HepG2 (cell line): ENCODE results near the gene SLC22A23. TPM values are rescaled to one million over a fixed set of nuclear protein-coding genes. Genes with fewer than 3 reads are reported as not detected.

ENCODE experiments used
- AHDC1 ChIP-seq: sonication (generic); formaldehyde crosslinking; IDR thresholded peaks from 2 replicates; pipeline ENCODE4 v1.5.1; 2020; ENCODE audit warnings: mild to moderate bottlenecking, missing genetic modification reagents, borderline replicate concordance
- GFI1 ChIP-seq: sonication (generic); formaldehyde crosslinking; IDR thresholded peaks from 2 replicates; pipeline ENCODE4 v1.5.0; 2020; ENCODE audit warnings: missing genetic modification reagents, mild to moderate bottlenecking, borderline replicate concordance
- KDM6A ChIP-seq: IDR thresholded peaks from 2 replicates; pipeline ENCODE4 v1.6.1; 2016; ENCODE audit warnings: low read depth
- KMT2B ChIP-seq: IDR thresholded peaks from 2 replicates; pipeline ENCODE4 v1.6.1; 2016; ENCODE audit warnings: missing genetic modification reagents, missing compliant biosample characterization
- MAFK ChIP-seq, 2 experiments: IDR thresholded peaks in 1 of 2; conservative IDR thresholded peaks in 1 of 2; 2 replicates each; pipeline ENCODE4 v1.6.1; 2011; ENCODE audit warnings: improper control_type of control experiment in 2 of 2, low read length in 2 of 2
- NFE2L1 ChIP-seq: sonication (generic); formaldehyde crosslinking; IDR thresholded peaks from 2 replicates; pipeline ENCODE4 v1.4.0; 2020; ENCODE audit warnings: missing genetic modification reagents, mild to moderate bottlenecking, borderline replicate concordance
- PAX8 ChIP-seq: sonication (generic); formaldehyde crosslinking; IDR thresholded peaks from 2 replicates; pipeline ENCODE4 v1.8.0; 2022; ENCODE audit warnings: mild to moderate bottlenecking, missing genetic modification reagents, borderline replicate concordance
- PHF5A ChIP-seq: IDR thresholded peaks from one replicate; pipeline ENCODE4 v1.6.1; 2018; ENCODE audit warnings: low read depth, missing genetic modification reagents; ENCODE audit not compliant: unreplicated experiment
- PRDM10 ChIP-seq: sonication (generic); formaldehyde crosslinking; IDR thresholded peaks from 2 replicates; pipeline ENCODE4 v1.4.0; 2020; ENCODE audit warnings: low read depth, missing genetic modification reagents
- SIN3A ChIP-seq: IDR thresholded peaks from 2 replicates; pipeline ENCODE4 v1.6.1; 2011; ENCODE audit warnings: low read depth, mild to moderate bottlenecking, control low read depth, low read length, borderline replicate concordance
- SKI ChIP-seq: fragments of 450-650 bp; IDR thresholded peaks from one replicate; pipeline ENCODE4 v1.6.1; 2018; ENCODE audit warnings: mild to moderate bottlenecking; ENCODE audit not compliant: partially characterized antibody
- SP5 ChIP-seq: IDR thresholded peaks from 2 replicates; pipeline ENCODE4 v1.6.1; 2016; ENCODE audit warnings: low read depth, borderline replicate concordance
- ZBTB7B ChIP-seq: sonication (generic); formaldehyde crosslinking; IDR thresholded peaks from 2 replicates; pipeline ENCODE4 v1.4.0; 2020; ENCODE audit warnings: missing genetic modification reagents
- ZNF224 ChIP-seq: sonication (generic); formaldehyde crosslinking; IDR thresholded peaks from 2 replicates; pipeline ENCODE4 v1.5.0; 2020; ENCODE audit warnings: mild to moderate bottlenecking, missing genetic modification reagents
- ZNF230 ChIP-seq: sonication (generic); formaldehyde crosslinking; IDR thresholded peaks from 2 replicates; pipeline ENCODE4 v1.4.0; 2020; ENCODE audit warnings: mild to moderate bottlenecking, missing genetic modification reagents
- ZNF747 ChIP-seq: sonication (generic); formaldehyde crosslinking; IDR thresholded peaks from 2 replicates; pipeline ENCODE4 v1.8.1; 2023; ENCODE audit warnings: missing genetic modification reagents, mild to moderate bottlenecking, borderline replicate concordance
- ZNF766 ChIP-seq: sonication (generic); formaldehyde crosslinking; IDR thresholded peaks from 2 replicates; pipeline ENCODE4 v1.5.0; 2020; ENCODE audit warnings: missing genetic modification reagents, borderline replicate concordance
- polyA plus RNA-seq, 8 experiments: library from polyadenylated mRNA; depleted of rRNA in 3 of 8; stranded (reverse) in 7 of 8; unstranded in 1 of 8; fragments of >200 nt; fragmentation: Illumina TruSeq in 4 of 8; extraction: Trizol in 4 of 8; gene quantifications; 2 replicates each; pipeline versions ENCODE4 v1.2.1 to v1.2.3, GENCODE V29; 2011 to 2016; ENCODE audit warnings: low read depth in 4 of 8, missing spikeins in 1 of 8, mixed read lengths in 1 of 8; ENCODE audit not compliant: insufficient read depth in 1 of 8
- total RNA-seq, 5 experiments: library from RNA; depleted of rRNA; stranded (reverse); fragments of >200 nt; fragmentation: Illumina TruSeq; extraction: Trizol; gene quantifications; 2 replicates each; pipeline ENCODE4 v1.2.3, GENCODE V29; 2016; ENCODE audit warnings: low read depth in 1 of 5
- TF ChIP-seq, protein P1 (sequence below): IDR thresholded peaks from 2 replicates; pipeline ENCODE4 v1.6.1; 2016; ENCODE audit warnings: low read depth, control low read depth

SLC22A23 gene
- total and polyA plus RNA-seq, 2 of the 13 experiments (the other 11 are each of a cell fraction or from before 2014, with no cell fraction given): 11.8 to 17.5 TPM

DNA sequence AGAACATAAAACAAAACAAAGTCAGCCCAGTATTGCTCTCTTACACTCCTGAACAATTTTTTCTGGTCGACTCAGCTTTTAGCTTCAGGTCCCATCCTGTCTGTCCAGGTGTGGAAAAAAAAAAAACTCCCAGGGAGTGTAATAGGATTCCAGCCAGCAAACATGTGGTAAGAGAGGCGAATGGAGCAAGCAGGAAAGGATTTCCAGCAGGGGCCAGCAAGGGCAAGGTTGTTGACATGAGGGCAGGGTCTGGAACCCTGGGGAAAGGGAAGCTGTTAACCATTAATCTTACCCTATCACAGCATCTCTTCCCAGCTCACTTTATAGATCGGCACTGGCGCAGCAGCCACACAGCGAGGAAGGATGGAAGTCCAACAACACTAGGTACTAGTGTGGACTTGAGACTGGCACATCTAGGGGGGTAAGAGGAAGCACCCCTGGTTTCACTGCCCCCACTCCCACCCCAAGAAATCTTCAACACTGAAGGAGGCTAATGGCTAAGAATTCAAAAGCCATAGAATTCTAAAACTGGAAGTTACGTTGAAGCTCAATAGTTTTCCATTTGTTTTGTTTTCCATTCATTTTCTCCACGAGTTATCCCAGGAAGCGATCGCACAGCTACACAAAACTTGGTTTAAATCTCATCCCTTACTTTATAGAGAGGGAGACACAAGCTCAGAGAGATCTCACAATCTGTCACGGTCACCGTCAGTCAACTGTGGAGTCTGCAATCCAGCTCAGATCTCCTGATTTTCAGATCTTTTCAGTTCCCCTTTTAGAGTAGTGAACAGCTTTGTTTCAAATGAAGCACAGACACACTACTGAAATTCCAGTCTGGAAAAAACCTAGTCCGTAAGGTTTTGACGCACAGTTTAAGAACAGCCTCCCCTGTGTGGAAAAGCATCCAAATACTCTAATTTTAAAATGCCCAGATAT lies 53.3 kb downstream of the SLC22A23 start (continued):
- peak; percentile 92; the same call in 1 of the 2 replicates for TF ChIP-seq ZNF747
- TF ChIP-seq PHF5A (CRISPR knock-in tag): peak; percentile 88
- no peak for TF ChIP-seq NFE2L1 (CRISPR knock-in tag)
- TF ChIP-seq ZNF766: peak; percentile 81; the same call in 1 of the 2 replicates
- peak; percentile 92 for TF ChIP-seq SKI
- TF ChIP-seq SP5 (CRISPR knock-in tag): peak; percentile 97
- peak; percentile 97 for TF ChIP-seq KDM6A (CRISPR knock-in tag)
- TF ChIP-seq ZBTB7B (CRISPR knock-in tag): peak; percentile 95
- TF ChIP-seq SIN3A: peak; percentile 85; the same call in 1 of the 2 replicates
- peak; percentile 87 for TF ChIP-seq ZNF224
- peak; percentile 99 for TF ChIP-seq AHDC1 (CRISPR knock-in tag)
- TF ChIP-seq GFI1 (CRISPR knock-in tag): peak; percentile 94
- TF ChIP-seq, protein P1, sequence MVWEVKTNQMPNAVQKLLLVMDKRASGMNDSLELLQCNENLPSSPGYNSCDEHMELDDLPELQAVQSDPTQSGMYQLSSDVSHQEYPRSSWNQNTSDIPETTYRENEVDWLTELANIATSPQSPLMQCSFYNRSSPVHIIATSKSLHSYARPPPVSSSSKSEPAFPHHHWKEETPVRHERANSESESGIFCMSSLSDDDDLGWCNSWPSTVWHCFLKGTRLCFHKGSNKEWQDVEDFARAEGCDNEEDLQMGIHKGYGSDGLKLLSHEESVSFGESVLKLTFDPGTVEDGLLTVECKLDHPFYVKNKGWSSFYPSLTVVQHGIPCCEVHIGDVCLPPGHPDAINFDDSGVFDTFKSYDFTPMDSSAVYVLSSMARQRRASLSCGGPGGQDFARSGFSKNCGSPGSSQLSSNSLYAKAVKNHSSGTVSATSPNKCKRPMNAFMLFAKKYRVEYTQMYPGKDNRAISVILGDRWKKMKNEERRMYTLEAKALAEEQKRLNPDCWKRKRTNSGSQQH (CRISPR knock-in tag): peak; percentile 78
- peak; percentile 79 for TF ChIP-seq PRDM10 (CRISPR knock-in tag)
- TF ChIP-seq KMT2B (CRISPR knock-in tag): peak; percentile 67
- peak; percentile 39 to 52; a peak in 2 of 4 replicates for TF ChIP-seq MAFK (conservative IDR thresholded peaks at IDR 0.05 in 1 of 2, IDR thresholded peaks at IDR 0.05 in 1 of 2; ENCODE audit: low read length in 2 of 2)
- TF ChIP-seq ZNF230 (CRISPR knock-in tag): peak; percentile 78; the same call in 1 of the 2 replicates
- TF ChIP-seq PAX8 (CRISPR knock-in tag): no peak
